RWPE2 (cell line): ENCODE data around the gene CHRNA3.

Experiments
- ATAC-seq: fragments of 200-7000 bp; cut with Tn5 transposase; 3 replicates; pipeline ENCODE4 v1.9.1; 2021; ENCODE audit warnings: low read depth
- DNase-seq: peaks from one replicate; pipeline ENCODE4 v3.0.0-alpha.2; 2020; ENCODE audit warnings: low spot score
- H3K27ac ChIP-seq: fragments of 450-650 bp; 2 replicates; pipeline ENCODE4 v1.5.1; 2017; ENCODE audit warnings: mild to moderate bottlenecking; ENCODE audit not compliant: poor library complexity, severe bottlenecking
- H3K27me3 ChIP-seq: fragments of 250-450 bp; sonication (Bioruptor Pico); 2 replicates; pipeline ENCODE4 v1.5.1; 2021; ENCODE audit warnings: mild to moderate bottlenecking, moderate library complexity; ENCODE audit not compliant: insufficient read depth, poor library complexity, severe bottlenecking
- H3K36me3 ChIP-seq: fragments of 250-450 bp; sonication (Bioruptor Pico); 2 replicates; pipeline ENCODE4 v1.5.1; 2020; ENCODE audit warnings: low read depth, mild to moderate bottlenecking, moderate library complexity
- H3K4me1 ChIP-seq: fragments of 250-450 bp; sonication (Bioruptor Pico); 2 replicates; pipeline ENCODE4 v1.5.1; 2021; ENCODE audit warnings: mild to moderate bottlenecking, moderate library complexity; ENCODE audit not compliant: insufficient read depth, poor library complexity, severe bottlenecking
- H3K4me3 ChIP-seq: fragments of 250-450 bp; sonication (Bioruptor Pico); 2 replicates; pipeline ENCODE4 v1.5.1; 2021; ENCODE audit warnings: mild to moderate bottlenecking, moderate library complexity; ENCODE audit not compliant: severe bottlenecking
- H3K9me3 ChIP-seq: fragments of 250-450 bp; sonication (Bioruptor Pico); 2 replicates; pipeline ENCODE4 v1.5.1; 2021; ENCODE audit warnings: mild to moderate bottlenecking, moderate library complexity; ENCODE audit not compliant: severe bottlenecking
- TF ChIP-seq, protein P1 (sequence below): fragments of 450-650 bp; IDR thresholded peaks from one replicate; pipeline ENCODE4 v1.5.1; 2017; ENCODE audit warnings: mild to moderate bottlenecking, moderate library complexity; ENCODE audit not compliant: poor library complexity, severe bottlenecking

Gene CHRNA3

DNA sequence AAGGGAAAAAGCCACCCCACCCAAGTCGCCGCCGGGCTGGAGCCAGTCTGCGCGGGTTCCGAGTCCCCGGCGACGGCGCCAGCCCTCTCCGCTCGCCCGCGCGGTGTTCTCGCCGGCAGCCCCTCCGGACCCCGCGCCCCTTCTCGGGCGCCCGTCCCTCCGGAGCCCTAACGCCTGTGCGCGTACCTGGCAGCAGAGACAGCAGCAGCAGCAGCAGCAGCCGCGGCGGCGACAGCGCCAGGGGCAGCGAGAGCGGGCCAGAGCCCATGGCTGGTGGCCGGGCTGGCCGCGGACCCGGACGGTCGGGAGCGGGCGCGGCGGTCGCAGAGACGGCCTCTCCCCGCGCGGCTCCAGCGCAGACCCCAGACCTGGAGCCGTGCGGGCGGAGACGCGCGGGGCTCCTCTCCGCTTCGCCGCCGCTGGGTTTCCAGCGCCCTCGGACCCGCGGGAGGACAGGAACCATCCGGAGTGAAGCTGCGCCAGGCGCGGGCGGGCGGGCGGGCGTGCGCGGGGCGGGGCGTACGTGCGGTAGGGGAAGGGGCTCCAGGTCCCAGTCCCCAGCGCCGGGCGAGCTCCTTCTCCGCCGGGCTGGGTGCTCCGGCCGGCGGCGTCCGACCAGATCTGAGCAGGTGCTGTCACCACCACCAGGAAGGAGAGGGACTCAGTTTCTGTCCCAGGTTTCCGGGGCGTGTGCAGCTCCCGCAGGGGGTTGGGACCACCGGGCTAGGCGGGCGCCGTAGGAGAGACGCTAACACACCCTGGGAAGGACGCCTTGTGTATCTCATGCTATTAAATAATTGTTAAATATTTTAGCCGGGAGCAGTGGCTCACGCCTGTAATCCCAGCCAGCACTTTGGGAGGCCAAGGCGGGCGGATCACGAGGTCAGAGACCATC is at the start of gene CHRNA3:
Gene CHRNA3, minus strand, starts transcription at position 470 of the 895 bp plus-strand sequence. Its CDS starts 202 bp downstream, at position 268.
- Histone ChIP-seq H3K36me3 (no peaks in the 10 kb centered on the region), H3K27ac (no peak within 1 kb of the TSS), H3K4me1 (no peaks in the 10 kb centered on the region), H3K9me3 (no peaks in the 10 kb centered on the region), H3K4me3 (peak within 1 kb of the TSS; percentile 28), H3K27me3 (peaks cover 34% of the 10 kb centered on the region)
- TF ChIP-seq, protein P1, sequence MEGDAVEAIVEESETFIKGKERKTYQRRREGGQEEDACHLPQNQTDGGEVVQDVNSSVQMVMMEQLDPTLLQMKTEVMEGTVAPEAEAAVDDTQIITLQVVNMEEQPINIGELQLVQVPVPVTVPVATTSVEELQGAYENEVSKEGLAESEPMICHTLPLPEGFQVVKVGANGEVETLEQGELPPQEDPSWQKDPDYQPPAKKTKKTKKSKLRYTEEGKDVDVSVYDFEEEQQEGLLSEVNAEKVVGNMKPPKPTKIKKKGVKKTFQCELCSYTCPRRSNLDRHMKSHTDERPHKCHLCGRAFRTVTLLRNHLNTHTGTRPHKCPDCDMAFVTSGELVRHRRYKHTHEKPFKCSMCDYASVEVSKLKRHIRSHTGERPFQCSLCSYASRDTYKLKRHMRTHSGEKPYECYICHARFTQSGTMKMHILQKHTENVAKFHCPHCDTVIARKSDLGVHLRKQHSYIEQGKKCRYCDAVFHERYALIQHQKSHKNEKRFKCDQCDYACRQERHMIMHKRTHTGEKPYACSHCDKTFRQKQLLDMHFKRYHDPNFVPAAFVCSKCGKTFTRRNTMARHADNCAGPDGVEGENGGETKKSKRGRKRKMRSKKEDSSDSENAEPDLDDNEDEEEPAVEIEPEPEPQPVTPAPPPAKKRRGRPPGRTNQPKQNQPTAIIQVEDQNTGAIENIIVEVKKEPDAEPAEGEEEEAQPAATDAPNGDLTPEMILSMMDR: no peak
- DNase-seq (peak; percentile 56), ATAC-seq (peak; percentile 6)

DNA sequence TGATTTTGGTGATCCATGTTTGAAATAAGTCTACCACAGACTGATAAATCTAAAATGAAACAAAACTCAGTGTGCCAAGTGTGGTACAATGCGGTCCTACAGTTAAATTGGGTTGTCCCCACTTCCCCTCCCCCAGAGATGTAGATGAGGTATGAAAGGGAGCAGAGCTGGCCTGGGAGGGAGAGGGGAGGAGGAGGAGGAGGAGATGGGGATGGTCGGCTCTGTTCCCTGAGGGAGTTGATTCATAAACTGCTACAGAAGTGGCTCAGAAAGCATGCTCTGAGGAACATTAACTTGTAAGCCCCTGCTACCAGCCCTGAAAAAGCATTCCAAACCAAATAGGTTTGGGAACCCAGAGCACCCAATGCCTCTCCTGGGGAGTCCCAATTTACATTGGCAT is 48.2 kb upstream of the CHRNA3 start:
- Histone ChIP-seq H3K27ac (no peak overlapping the region), H3K4me3 (no peak overlapping the region), H3K36me3 (no peaks in the 10 kb centered on the region), H3K4me1 (no peaks in the 10 kb centered on the region), H3K9me3 (no peaks in the 10 kb centered on the region), H3K27me3 (no peaks in the 10 kb centered on the region)
- TF ChIP-seq, protein P1: no peak
- DNase-seq (no peak), ATAC-seq (no peak)

DNA sequence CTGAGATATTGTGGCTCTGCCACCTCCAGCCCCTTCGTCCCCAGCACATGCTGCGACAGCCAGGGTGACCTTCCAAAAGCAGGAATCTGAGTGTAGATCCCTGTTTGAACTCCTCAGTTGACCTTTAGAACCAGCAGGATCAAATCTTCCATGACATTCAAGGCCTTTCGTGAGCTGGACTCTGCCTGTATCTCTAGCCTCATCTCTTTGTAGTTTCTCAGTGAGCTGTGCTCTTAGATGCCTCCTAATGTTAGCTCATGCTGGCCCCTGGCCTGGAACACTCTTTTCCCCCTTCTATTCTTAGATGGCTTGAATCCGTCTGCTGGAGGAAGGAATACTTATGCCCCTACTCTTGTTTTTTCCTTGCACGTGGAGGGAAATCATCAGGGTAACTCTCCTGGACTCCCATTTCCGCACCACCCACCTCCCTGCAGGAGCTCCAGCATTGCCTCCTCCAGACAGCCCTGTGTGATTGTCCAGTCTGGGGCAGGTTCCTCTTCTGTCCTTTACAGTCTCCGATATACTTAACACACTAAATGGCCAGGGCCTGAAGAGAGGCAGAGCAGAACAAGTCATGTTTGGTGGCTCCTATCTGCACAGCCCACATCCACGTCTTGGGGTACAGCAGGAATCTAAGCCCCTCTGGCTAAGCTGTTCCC is 46.9 kb upstream of the CHRNA3 start:
- ATAC-seq: no peak
- H3K4me3 ChIP-seq: no peak overlapping the region

DNA sequence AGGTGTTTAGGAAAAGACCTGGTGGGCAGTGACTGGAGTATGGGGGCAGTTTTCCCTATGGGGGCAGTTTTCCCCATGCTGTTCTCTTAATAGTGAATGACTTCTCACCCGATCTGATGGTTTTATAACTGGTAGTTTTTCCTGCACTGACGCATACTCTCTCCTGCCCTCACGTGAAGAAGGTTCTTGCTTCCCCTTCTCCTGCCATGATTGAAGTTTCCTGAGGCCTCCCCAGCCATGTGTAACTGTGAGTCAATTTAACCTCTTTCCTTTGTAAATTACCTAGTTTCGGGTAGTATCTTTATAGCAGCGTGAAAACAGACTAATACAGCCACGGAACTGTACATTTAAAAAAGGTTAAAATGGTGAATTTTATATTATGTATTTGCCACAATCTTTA is 45.2 kb upstream of the CHRNA3 start:
- H3K27me3 ChIP-seq: no peaks in the 10 kb centered on the region
- no peak for DNase-seq
- no peaks in the 10 kb centered on the region for H3K9me3 ChIP-seq
- no peaks in the 10 kb centered on the region for H3K36me3 ChIP-seq
- no peak for ATAC-seq
- no peaks in the 10 kb centered on the region for H3K4me1 ChIP-seq
- TF ChIP-seq, protein P1: no peak
- no peak overlapping the region for H3K4me3 ChIP-seq
- H3K27ac ChIP-seq: no peak overlapping the region

More for the DNA sequence above, 46.9 kb upstream of the CHRNA3 start:
- Histone ChIP-seq H3K4me1 (no peaks in the 10 kb centered on the region), H3K36me3 (no peaks in the 10 kb centered on the region), H3K27me3 (no peaks in the 10 kb centered on the region), H3K9me3 (no peaks in the 10 kb centered on the region), H3K27ac (no peak overlapping the region)
- TF ChIP-seq, protein P1: no peak
- DNase-seq: no peak
